Measurements from ENCODE around the gene CHTF18. TPM values are rescaled to one million over a fixed set of nuclear protein-coding genes. Genes with fewer than 3 reads are reported as not detected.
"Not testable (repeated sequence)": the region's sequence is repeated elsewhere in the genome, so short reads cannot be mapped to it uniquely, and the experiment has no call there.

The CHTF18 gene
- total and polyA plus RNA-seq, 2 experiments from 2014 or later = 9.7 to 18.1 TPM

GRCh38 chr16:835373-835772 is 47.0 kb downstream of the CHTF18 start:
- no peaks in the 10 kb centered on the region for H3K4me1 ChIP-seq (ENCODE audit: insufficient read depth)
- no peak for DNase-seq (ENCODE audit: low spot score)
- no peaks in the 10 kb centered on the region for H3K36me3 ChIP-seq (replicated peaks; ENCODE audit: insufficient read depth, low read depth)
- 95% methylated on average over 10 of the region's 10 CpGs for WGBS (ENCODE audit: low lambda C conversion rate, missing lambda C conversion rate)
- no peak for TF ChIP-seq CTCF (IDR thresholded peaks at IDR 0.05; ENCODE audit: poor library complexity)
- TF ChIP-seq EZH2 (IDR thresholded peaks at IDR 0.05; ENCODE audit: borderline replicate concordance) = no peak
- no peak for TF ChIP-seq EZH2phosphoT487 (IDR thresholded peaks at IDR 0.05; ENCODE audit: low read depth, severe bottlenecking, unreplicated experiment)
- H3K9me2 ChIP-seq (replicated peaks; ENCODE audit: insufficient read depth) = no peaks in the 10 kb centered on the region
- no peaks in the 10 kb centered on the region for H4K20me1 ChIP-seq (ENCODE audit: insufficient read depth, poor library complexity, severe bottlenecking)
- H3K79me2 ChIP-seq = no peaks in the 10 kb centered on the region
- no peaks in the 10 kb centered on the region for H3K9me3 ChIP-seq (ENCODE audit: low read depth)
- no peak overlapping the region for H2AFZ ChIP-seq
- no peak overlapping the region for H3K4me2 ChIP-seq
- H3K27me3 ChIP-seq = no peaks in the 10 kb centered on the region
- H3K4me3 ChIP-seq = no peak overlapping the region
- no peak overlapping the region for H3K27ac ChIP-seq

GRCh38 chr16:836221-836620 is 47.8 kb downstream of the CHTF18 start:
- Histone ChIP-seq H3K79me2 (no peaks in the 10 kb centered on the region), H3K27me3 (no peaks in the 10 kb centered on the region), H3K9me3 (ENCODE audit: low read depth) (no peaks in the 10 kb centered on the region), H3K27ac (no peak overlapping the region), H3K4me3 (no peak overlapping the region), H3K4me2 (no peak overlapping the region), H3K4me1 (ENCODE audit: insufficient read depth) (no peaks in the 10 kb centered on the region), H4K20me1 (ENCODE audit: insufficient read depth, poor library complexity, severe bottlenecking) (no peaks in the 10 kb centered on the region), H3K36me3 (replicated peaks; ENCODE audit: insufficient read depth, low read depth) (no peaks in the 10 kb centered on the region), H2AFZ (no peak overlapping the region), H3K9me2 (replicated peaks; ENCODE audit: insufficient read depth) (no peaks in the 10 kb centered on the region)
- no peak for DNase-seq (ENCODE audit: low spot score)
- 78% methylated on average over 4 of the region's 4 CpGs for WGBS (ENCODE audit: low lambda C conversion rate, missing lambda C conversion rate)
- TF ChIP-seq EZH2phosphoT487 (IDR thresholded peaks at IDR 0.05; ENCODE audit: low read depth, severe bottlenecking, unreplicated experiment) (no peak), CTCF (IDR thresholded peaks at IDR 0.05; ENCODE audit: poor library complexity) (no peak), EZH2 (IDR thresholded peaks at IDR 0.05; ENCODE audit: borderline replicate concordance) (no peak)

- H3K27ac ChIP-seq; H3K9me3 ChIP-seq (ENCODE audit: low read depth); H3K27me3 ChIP-seq; DNase-seq (ENCODE audit: low spot score); H3K4me2 ChIP-seq; H3K4me1 ChIP-seq (ENCODE audit: insufficient read depth); H3K79me2 ChIP-seq; H3K4me3 ChIP-seq; H3K36me3 ChIP-seq (replicated peaks; ENCODE audit: insufficient read depth, low read depth); H4K20me1 ChIP-seq (ENCODE audit: insufficient read depth, poor library complexity, severe bottlenecking); H2AFZ ChIP-seq; H3K9me2 ChIP-seq (replicated peaks; ENCODE audit: insufficient read depth): not testable (repeated sequence)
- WGBS (ENCODE audit: low lambda C conversion rate, missing lambda C conversion rate) = 94% methylated on average over 3 of the region's 3 CpGs
Measured at GRCh38 chr16:836822-837221, 48.4 kb downstream of the CHTF18 start.

GRCh38 chr16:838741-839140 is 50.3 kb downstream of the CHTF18 start:
- WGBS (ENCODE audit: low lambda C conversion rate, missing lambda C conversion rate) = 88% methylated on average over 14 of the region's 14 CpGs

More at GRCh38 chr16:838741-839140, 50.3 kb downstream of the CHTF18 start:
- Histone ChIP-seq H3K4me1 (ENCODE audit: insufficient read depth) (no peaks in the 10 kb centered on the region), H3K4me2 (no peak overlapping the region), H3K4me3 (no peak overlapping the region), H3K9me3 (ENCODE audit: low read depth) (no peaks in the 10 kb centered on the region), H3K27ac (no peak overlapping the region), H3K36me3 (replicated peaks; ENCODE audit: insufficient read depth, low read depth) (no peaks in the 10 kb centered on the region), H3K79me2 (no peaks in the 10 kb centered on the region), H3K27me3 (no peaks in the 10 kb centered on the region), H4K20me1 (ENCODE audit: insufficient read depth, poor library complexity, severe bottlenecking) (no peaks in the 10 kb centered on the region), H2AFZ (no peak overlapping the region), H3K9me2 (replicated peaks; ENCODE audit: insufficient read depth) (no peaks in the 10 kb centered on the region)
- TF ChIP-seq EZH2phosphoT487 (IDR thresholded peaks at IDR 0.05; ENCODE audit: low read depth, severe bottlenecking, unreplicated experiment) (no peak), CTCF (IDR thresholded peaks at IDR 0.05; ENCODE audit: poor library complexity) (no peak), EZH2 (IDR thresholded peaks at IDR 0.05; ENCODE audit: borderline replicate concordance) (no peak)
- no peak for DNase-seq (ENCODE audit: low spot score)
